ENCODE measurements around the gene TMEM161A. TPM values are rescaled to one million over a fixed set of nuclear protein-coding genes. Genes with fewer than 3 reads are reported as not detected.

The TMEM161A gene
- total and polyA plus RNA-seq, 7 donors: 3.0 to 28.0 (median 15.6) TPM

DNA sequence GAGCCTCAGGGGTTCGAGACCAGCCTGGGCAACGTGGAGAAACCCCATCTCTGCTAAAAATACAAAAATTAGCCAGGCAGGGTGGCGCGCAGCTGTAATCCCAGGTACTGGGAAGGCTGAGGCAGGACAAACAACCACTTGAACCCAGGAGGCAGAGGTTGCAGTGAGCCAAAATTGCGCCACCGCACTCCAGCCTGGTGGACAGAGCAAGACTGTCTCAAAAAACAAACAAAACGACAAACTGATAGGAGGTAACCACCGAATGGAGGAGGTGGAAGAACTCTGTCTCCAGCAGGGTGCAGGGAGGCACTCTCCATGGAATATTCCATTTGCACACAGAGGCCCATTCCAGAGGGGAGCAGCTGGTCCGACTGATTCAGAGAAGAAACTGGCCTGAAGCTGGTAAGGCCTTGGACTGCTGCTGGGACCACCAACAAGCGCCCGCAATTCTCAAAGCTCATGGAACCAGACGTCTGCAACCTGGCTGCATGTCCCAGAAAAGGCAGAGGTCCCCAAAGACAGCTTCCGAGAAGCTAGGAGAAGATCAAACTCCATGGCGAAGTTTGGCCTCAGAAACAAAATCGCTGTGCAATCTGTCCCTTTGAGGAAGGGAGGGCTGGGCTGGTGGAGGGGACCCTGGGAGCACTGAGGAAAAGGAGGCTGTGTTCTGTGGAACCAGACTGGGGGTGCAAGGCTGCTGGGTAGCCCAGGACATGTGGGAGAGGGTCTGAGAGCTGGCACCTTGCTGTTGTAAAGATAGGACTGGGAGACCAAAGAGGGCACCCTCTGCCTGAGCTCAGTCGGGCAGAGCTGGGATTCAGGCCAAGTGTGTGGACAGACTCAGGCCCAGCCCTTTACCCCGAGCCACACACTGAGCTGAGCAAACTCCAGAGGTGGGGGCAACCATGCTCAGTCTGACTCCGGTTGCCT is 39.3 kb downstream of the TMEM161A start:
- Histone ChIP-seq H3K27me3 (no peaks in the 10 kb centered on the region), H3K36me3 (peaks cover 0 to 24% (median 0%) of the 10 kb centered on the region in 4 donors), H3K4me1 (no peaks in the 10 kb centered on the region), H3K9me3 (no peaks in the 10 kb centered on the region), H3K4me3 (no peak overlapping the region), H3K27ac (no peak overlapping the region)
- intact Hi-C loops (cut with DNase I): no loop called here
- WGBS, 2 donors: 84 to 90% methylated on average over 18 of the region's 18 CpGs
- no peak for DNase-seq
- no peak for TF ChIP-seq POLR2AphosphoS5 (IDR thresholded peaks at IDR 0.05)
- TF ChIP-seq, protein P1, sequence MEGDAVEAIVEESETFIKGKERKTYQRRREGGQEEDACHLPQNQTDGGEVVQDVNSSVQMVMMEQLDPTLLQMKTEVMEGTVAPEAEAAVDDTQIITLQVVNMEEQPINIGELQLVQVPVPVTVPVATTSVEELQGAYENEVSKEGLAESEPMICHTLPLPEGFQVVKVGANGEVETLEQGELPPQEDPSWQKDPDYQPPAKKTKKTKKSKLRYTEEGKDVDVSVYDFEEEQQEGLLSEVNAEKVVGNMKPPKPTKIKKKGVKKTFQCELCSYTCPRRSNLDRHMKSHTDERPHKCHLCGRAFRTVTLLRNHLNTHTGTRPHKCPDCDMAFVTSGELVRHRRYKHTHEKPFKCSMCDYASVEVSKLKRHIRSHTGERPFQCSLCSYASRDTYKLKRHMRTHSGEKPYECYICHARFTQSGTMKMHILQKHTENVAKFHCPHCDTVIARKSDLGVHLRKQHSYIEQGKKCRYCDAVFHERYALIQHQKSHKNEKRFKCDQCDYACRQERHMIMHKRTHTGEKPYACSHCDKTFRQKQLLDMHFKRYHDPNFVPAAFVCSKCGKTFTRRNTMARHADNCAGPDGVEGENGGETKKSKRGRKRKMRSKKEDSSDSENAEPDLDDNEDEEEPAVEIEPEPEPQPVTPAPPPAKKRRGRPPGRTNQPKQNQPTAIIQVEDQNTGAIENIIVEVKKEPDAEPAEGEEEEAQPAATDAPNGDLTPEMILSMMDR (IDR thresholded peaks at IDR 0.05): no peak
- TF ChIP-seq EP300 (IDR thresholded peaks at IDR 0.05): no peak
- TF ChIP-seq POLR2A (IDR thresholded peaks at IDR 0.05): no peak

DNA sequence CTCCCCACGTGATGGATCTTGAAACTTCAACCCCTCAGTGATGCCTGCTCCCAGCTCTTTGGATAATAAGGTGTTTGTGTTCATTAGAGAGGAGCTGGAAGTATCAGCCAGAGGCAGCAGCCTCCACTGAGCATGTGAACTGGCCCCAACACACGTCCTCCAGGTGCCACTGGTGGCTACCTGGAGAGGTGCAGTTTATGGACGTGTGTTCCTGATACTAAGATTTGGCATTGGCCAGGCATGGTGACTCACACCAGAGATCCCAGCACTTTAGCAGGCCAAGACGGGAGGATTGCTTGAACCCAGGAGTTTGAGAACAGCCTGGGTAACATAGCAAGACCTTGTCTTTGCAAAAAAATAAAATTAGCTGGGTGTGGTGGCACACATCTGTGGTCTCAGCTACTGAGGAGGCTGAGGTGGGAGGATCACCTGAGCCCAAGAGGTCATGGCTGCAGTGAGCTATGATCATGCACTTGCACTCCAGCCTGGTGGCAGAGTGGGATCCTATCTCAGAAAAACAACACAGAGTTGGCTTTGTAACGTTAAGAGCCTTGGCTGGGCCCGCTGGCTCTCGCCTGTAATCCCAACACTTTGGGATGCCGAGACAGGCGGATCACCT is 40.1 kb downstream of the TMEM161A start:
- Histone ChIP-seq H3K4me1 (no peaks in the 10 kb centered on the region), H3K27ac (no peak overlapping the region), H3K27me3 (no peaks in the 10 kb centered on the region), H3K9me3 (no peaks in the 10 kb centered on the region), H3K4me3 (no peak overlapping the region), H3K36me3 (peaks cover 0 to 24% (median 0%) of the 10 kb centered on the region in 4 donors)
- 85 to 93% methylated on average over 9 of the region's 9 CpGs for WGBS, 2 donors
- DNase-seq: no peak
- intact Hi-C loops (cut with DNase I): no loop called here
- no peak for TF ChIP-seq POLR2A (IDR thresholded peaks at IDR 0.05)
- no peak for TF ChIP-seq POLR2AphosphoS5 (IDR thresholded peaks at IDR 0.05)
- TF ChIP-seq, protein P1 (IDR thresholded peaks at IDR 0.05): no peak
- TF ChIP-seq EP300 (IDR thresholded peaks at IDR 0.05): no peak

DNA sequence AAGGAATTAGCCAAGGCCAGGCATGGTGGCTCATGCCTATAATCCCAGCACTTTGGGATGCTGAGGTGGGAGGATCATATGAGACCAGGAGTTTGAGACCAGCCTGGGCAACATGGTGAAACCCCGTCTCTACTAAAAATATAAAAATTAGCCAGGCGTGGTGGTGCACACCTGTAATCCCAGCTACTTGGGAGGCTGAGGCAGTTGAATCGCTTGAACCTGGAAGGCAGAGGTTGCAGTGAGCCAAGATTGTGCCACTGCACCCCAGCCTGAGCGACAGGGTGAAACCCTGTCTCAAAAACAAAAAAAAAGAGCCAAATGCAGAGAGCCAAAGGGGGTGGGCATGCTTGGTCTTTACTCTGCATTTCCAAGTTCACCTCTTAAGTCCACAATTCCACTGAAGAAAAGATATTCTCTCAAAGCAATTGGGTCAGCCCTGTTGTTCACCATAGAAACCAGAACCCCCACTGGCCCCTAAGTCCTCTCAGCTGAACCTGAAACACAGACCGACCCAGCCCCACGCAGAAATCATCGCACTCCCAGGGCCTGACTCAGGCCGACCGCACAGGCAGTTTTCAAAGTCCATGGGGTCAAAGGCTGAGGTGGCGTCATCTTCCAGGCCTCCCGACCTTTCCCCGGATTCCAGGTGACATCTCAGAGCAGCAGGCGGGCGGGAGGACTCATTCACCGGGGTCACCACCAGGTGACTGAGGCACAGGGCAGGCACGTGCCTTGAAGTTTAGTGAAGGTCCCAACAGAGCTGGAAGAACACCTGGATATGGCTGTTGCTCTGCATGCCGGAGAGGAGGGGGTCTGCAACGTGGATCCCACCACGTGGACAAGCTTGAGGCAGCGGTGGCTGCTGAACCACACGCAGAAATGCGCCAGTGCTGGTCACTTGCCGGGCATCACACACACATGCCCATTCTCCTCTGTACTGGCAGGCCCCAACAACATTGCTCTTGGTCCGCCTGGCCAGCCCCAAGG is 41.3 kb downstream of the TMEM161A start:
- Histone ChIP-seq H3K4me3 (no peak overlapping the region), H3K27ac (no peak overlapping the region), H3K27me3 (no peaks in the 10 kb centered on the region), H3K4me1 (no peaks in the 10 kb centered on the region), H3K36me3 (peaks cover 0 to 24% (median 0%) of the 10 kb centered on the region in 4 donors), H3K9me3 (no peaks in the 10 kb centered on the region)
- intact Hi-C loops (cut with DNase I): no loop called here
- WGBS, 2 donors: 61 to 85% methylated on average over 24 of the region's 24 CpGs
- no peak for DNase-seq
- TF ChIP-seq EP300 (IDR thresholded peaks at IDR 0.05) (no peak), POLR2A (IDR thresholded peaks at IDR 0.05) (no peak), POLR2AphosphoS5 (IDR thresholded peaks at IDR 0.05) (no peak)
- TF ChIP-seq, protein P1 (IDR thresholded peaks at IDR 0.05): no peak

DNA sequence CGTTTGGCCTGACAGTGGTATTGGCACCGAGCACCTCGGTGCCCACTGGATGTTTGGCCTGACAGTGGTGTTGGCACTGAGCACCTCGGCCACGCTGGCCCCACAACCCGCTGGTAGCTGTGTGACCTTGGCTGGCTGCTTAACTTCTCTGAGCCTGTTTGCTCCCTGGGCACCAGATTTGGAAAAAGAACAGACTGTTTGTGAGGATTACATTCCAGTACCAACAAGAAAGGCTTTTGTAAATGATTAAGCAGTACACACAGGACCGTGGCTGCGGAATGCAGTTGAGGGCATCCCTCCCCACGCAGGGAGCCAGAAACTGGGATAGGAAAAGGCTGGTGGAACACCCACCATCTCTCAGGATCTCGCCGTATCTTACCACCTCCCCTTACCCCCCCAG is 42.6 kb downstream of the TMEM161A start:
- intact Hi-C loops (cut with DNase I): no loop called here
- H3K9me3 ChIP-seq: no peaks in the 10 kb centered on the region
- TF ChIP-seq, protein P1 (IDR thresholded peaks at IDR 0.05): no peak
- TF ChIP-seq POLR2AphosphoS5 (IDR thresholded peaks at IDR 0.05): no peak
- TF ChIP-seq EP300 (IDR thresholded peaks at IDR 0.05): no peak
- TF ChIP-seq POLR2A (IDR thresholded peaks at IDR 0.05): no peak
- WGBS, 2 donors: 84 to 86% methylated on average over 11 of the region's 11 CpGs
- peaks cover 0 to 21% (median 0%) of the 10 kb centered on the region in 4 donors for H3K36me3 ChIP-seq
- H3K27me3 ChIP-seq: no peaks in the 10 kb centered on the region
- DNase-seq: no peak
- no peak overlapping the region for H3K4me3 ChIP-seq
- no peaks in the 10 kb centered on the region for H3K4me1 ChIP-seq
- no peak overlapping the region for H3K27ac ChIP-seq

All from sigmoid colon (tissue), 7 donors.